ENCODE measurements around the gene SHH.

DNA sequence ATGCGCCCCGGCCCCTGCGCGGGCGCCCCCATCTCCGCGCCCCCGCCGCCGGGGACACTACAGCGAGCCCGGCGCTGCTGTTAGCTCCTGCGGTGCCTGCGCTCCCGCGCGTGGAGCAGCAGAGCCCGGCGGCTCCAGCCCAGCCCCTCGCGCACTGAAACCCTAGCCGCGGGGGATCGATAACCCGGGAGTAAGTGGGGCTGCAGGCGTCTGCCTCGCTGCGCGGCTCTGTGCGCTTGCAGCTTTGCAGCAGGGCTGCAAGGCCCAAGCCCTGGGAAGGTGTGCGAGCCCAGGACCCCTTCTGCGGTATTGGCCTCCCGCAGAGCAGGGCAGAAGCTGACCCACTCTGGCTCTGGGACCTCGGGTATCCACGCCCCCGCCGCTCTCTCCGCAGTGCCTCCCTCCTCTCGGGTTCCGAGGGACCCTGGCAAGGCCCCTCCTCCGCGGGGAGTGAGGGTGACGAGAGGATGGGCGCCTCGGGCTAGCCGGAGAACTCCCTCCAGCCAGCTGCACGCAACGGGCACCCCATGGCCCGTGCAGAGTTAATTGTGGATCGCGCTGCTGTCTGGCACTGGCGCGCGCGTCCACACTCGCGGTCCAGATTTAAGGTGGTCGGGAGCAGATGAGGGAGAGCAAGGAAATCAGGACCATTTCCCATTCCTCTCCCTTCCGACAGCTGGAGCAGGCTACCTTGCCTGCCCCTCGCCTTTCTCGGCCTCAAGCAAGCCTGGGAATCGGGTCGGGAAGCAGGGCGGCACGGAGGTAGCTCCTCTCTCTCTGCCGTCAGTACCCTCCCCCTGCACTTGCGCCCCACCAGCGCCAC lies 2.1 kb downstream of the SHH start:
- TF ChIP-seq, protein P1, sequence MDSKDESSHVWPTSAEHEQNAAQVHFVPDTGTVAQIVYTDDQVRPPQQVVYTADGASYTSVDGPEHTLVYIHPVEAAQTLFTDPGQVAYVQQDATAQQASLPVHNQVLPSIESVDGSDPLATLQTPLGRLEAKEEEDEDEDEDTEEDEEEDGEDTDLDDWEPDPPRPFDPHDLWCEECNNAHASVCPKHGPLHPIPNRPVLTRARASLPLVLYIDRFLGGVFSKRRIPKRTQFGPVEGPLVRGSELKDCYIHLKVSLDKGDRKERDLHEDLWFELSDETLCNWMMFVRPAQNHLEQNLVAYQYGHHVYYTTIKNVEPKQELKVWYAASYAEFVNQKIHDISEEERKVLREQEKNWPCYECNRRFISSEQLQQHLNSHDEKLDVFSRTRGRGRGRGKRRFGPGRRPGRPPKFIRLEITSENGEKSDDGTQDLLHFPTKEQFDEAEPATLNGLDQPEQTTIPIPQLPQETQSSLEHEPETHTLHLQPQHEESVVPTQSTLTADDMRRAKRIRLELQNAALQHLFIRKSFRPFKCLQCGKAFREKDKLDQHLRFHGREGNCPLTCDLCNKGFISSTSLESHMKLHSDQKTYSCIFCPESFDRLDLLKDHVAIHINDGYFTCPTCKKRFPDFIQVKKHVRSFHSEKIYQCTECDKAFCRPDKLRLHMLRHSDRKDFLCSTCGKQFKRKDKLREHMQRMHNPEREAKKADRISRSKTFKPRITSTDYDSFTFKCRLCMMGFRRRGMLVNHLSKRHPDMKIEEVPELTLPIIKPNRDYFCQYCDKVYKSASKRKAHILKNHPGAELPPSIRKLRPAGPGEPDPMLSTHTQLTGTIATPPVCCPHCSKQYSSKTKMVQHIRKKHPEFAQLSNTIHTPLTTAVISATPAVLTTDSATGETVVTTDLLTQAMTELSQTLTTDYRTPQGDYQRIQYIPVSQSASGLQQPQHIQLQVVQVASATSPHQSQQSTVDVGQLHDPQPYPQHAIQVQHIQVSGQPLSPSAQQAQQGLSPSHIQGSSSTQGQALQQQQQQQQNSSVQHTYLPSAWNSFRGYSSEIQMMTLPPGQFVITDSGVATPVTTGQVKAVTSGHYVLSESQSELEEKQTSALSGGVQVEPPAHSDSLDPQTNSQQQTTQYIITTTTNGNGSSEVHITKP (tag by site-specific recombination; IDR thresholded peaks at IDR 0.05) = no peak
- TF ChIP-seq ZNF274 (IDR thresholded peaks at IDR 0.05; ENCODE audit: low read length) (no peak), ZNF274 (tag by site-specific recombination; IDR thresholded peaks at IDR 0.05; ENCODE audit: borderline replicate concordance) (no peak), ZNF2 (tag by site-specific recombination; IDR thresholded peaks at IDR 0.05) (no peak), ZEB2 (tag by site-specific recombination; IDR thresholded peaks at IDR 0.05) (no peak), OVOL3 (tag by site-specific recombination; IDR thresholded peaks at IDR 0.05) (no peak), ZNF621 (tag by site-specific recombination; IDR thresholded peaks at IDR 0.05) (no peak)
- TF ChIP-seq, protein P2, sequence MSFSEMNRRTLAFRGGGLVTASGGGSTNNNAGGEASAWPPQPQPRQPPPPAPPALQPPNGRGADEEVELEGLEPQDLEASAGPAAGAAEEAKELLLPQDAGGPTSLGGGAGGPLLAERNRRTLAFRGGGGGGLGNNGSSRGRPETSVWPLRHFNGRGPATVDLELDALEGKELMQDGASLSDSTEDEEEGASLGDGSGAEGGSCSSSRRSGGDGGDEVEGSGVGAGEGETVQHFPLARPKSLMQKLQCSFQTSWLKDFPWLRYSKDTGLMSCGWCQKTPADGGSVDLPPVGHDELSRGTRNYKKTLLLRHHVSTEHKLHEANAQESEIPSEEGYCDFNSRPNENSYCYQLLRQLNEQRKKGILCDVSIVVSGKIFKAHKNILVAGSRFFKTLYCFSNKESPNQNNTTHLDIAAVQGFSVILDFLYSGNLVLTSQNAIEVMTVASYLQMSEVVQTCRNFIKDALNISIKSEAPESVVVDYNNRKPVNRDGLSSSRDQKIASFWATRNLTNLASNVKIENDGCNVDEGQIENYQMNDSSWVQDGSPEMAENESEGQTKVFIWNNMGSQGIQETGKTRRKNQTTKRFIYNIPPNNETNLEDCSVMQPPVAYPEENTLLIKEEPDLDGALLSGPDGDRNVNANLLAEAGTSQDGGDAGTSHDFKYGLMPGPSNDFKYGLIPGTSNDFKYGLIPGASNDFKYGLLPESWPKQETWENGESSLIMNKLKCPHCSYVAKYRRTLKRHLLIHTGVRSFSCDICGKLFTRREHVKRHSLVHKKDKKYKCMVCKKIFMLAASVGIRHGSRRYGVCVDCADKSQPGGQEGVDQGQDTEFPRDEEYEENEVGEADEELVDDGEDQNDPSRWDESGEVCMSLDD (tag by site-specific recombination; IDR thresholded peaks at IDR 0.05) = no peak
- TF ChIP-seq, protein P3, sequence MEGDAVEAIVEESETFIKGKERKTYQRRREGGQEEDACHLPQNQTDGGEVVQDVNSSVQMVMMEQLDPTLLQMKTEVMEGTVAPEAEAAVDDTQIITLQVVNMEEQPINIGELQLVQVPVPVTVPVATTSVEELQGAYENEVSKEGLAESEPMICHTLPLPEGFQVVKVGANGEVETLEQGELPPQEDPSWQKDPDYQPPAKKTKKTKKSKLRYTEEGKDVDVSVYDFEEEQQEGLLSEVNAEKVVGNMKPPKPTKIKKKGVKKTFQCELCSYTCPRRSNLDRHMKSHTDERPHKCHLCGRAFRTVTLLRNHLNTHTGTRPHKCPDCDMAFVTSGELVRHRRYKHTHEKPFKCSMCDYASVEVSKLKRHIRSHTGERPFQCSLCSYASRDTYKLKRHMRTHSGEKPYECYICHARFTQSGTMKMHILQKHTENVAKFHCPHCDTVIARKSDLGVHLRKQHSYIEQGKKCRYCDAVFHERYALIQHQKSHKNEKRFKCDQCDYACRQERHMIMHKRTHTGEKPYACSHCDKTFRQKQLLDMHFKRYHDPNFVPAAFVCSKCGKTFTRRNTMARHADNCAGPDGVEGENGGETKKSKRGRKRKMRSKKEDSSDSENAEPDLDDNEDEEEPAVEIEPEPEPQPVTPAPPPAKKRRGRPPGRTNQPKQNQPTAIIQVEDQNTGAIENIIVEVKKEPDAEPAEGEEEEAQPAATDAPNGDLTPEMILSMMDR (tag by site-specific recombination; IDR thresholded peaks at IDR 0.05) = no peak
- TF ChIP-seq, protein P4, sequence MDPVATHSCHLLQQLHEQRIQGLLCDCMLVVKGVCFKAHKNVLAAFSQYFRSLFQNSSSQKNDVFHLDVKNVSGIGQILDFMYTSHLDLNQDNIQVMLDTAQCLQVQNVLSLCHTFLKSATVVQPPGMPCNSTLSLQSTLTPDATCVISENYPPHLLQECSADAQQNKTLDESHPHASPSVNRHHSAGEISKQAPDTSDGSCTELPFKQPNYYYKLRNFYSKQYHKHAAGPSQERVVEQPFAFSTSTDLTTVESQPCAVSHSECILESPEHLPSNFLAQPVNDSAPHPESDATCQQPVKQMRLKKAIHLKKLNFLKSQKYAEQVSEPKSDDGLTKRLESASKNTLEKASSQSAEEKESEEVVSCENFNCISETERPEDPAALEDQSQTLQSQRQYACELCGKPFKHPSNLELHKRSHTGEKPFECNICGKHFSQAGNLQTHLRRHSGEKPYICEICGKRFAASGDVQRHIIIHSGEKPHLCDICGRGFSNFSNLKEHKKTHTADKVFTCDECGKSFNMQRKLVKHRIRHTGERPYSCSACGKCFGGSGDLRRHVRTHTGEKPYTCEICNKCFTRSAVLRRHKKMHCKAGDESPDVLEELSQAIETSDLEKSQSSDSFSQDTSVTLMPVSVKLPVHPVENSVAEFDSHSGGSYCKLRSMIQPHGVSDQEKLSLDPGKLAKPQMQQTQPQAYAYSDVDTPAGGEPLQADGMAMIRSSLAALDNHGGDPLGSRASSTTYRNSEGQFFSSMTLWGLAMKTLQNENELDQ (tag by site-specific recombination; IDR thresholded peaks at IDR 0.05; ENCODE audit: low read depth) = no peak
